ENCODE results near the gene PHRF1. TPM values are rescaled to one million over a fixed set of nuclear protein-coding genes. Genes with fewer than 3 reads are reported as not detected.
A peak's percentile ranks its signal among the peaks of the same experiment; 100 is the strongest.

The PHRF1 gene
- total RNA-seq, 1 experiment from 2014 or later = 45.5 TPM

DNA sequence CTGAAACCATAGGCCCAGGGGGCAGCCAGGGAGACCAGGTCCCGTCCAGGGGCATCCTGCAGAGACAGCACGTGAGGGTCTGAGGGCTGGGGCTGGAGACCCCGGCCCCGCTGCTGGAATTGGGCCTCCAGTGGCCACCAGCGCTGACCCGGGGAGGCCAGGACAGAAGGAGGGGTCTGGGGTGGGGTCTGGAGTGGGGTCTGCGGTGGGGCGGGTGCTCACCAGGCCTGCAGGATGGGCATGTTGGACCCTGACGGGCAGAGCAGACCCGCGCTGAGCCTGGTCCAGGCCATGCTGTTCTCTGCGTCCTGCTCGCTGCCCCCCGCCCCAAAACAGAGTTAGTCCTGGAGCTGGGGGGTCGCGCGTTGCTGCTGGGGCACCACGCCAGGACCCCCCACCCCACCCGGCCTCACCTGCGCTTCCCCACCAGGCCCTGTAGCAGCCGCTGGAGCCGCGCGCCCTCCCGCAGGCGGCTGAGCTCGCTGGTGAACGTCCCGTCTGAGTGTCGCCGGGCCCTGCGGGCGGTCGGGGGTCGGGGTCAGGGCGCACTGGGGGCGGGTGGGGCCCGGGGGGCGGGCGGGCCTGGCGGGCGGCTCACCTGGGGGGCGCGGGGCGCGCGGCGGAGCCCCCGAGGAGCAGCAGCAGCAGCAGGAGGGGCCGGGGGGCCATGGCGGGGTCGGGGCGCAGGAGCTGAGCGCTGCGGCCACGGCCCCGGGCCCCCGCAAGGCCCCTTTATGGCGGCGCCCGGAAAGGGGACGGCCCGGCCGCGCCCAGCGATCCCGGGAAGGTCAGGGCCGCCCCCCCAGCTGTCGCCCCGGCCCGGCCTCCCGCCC, 50.4 kb downstream of the PHRF1 start, which contains the start of gene SCT:
Gene SCT, minus strand, starts transcription at position 707 of the 833 bp plus-strand sequence. Its CDS starts 38 bp downstream, at position 669.
- Histone ChIP-seq H3K27me3 (ENCODE audit: insufficient read depth, low read length) (no peaks in the 10 kb centered on the region), H3K36me3 (ENCODE audit: control insufficient read depth in 1 of 2, insufficient read depth in 2 of 2, low read length in 2 of 2) (no peaks in the 10 kb centered on the region), H4K20me1 (ENCODE audit: insufficient read depth) (no peaks in the 10 kb centered on the region), H3K4me3 (replicated peaks in 1 of 2; ENCODE audit: low read depth in 1 of 2, low read length in 2 of 2) (no peak within 1 kb of the TSS), H2AFZ (ENCODE audit: low read depth, low read length, poor library complexity, severe bottlenecking) (no peak within 1 kb of the TSS), H3K4me1 (ENCODE audit: control insufficient read depth in 1 of 2, insufficient read depth in 2 of 2, low read length in 2 of 2) (peaks cover 0 to 28% of the 10 kb centered on the region in 2 experiments; a peak in 2 of 4 replicates), H3K9me2 (ENCODE audit: insufficient read depth) (no peaks in the 10 kb centered on the region), H3K9me3 (ENCODE audit: control insufficient read depth in 1 of 2, insufficient read depth in 1 of 2, low read depth in 1 of 2, low read length in 2 of 2) (no peaks in the 10 kb centered on the region), H3K9ac (ENCODE audit: low read length) (no peak within 1 kb of the TSS), H3K27ac (ENCODE audit: low read depth, low read length) (no peak within 1 kb of the TSS), H3K4me2 (ENCODE audit: low read length) (peak within 1 kb of the TSS; percentile 21; the same call in 1 of the 2 replicates), H3K79me2 (ENCODE audit: insufficient read depth, low read length) (no peaks in the 10 kb centered on the region)
- no TSS peak for BruUV-seq (replicated peaks)
- DNase-seq (ENCODE audit: low read depth, low spot score) = no peak
- CTCF ChIA-PET = no interaction called here
- RAD21 ChIA-PET (ENCODE audit: low non-redundant PET in 1 of 2, low total read pairs in 2 of 2, uncharacterized antibody in 2 of 2, unreplicated experiment in 2 of 2) = no interaction called here
- POLR2A ChIA-PET = no interaction called here
- intact Hi-C loops (cut with micrococcal nuclease) = no loop called here
- TF ChIP-seq, protein P1, sequence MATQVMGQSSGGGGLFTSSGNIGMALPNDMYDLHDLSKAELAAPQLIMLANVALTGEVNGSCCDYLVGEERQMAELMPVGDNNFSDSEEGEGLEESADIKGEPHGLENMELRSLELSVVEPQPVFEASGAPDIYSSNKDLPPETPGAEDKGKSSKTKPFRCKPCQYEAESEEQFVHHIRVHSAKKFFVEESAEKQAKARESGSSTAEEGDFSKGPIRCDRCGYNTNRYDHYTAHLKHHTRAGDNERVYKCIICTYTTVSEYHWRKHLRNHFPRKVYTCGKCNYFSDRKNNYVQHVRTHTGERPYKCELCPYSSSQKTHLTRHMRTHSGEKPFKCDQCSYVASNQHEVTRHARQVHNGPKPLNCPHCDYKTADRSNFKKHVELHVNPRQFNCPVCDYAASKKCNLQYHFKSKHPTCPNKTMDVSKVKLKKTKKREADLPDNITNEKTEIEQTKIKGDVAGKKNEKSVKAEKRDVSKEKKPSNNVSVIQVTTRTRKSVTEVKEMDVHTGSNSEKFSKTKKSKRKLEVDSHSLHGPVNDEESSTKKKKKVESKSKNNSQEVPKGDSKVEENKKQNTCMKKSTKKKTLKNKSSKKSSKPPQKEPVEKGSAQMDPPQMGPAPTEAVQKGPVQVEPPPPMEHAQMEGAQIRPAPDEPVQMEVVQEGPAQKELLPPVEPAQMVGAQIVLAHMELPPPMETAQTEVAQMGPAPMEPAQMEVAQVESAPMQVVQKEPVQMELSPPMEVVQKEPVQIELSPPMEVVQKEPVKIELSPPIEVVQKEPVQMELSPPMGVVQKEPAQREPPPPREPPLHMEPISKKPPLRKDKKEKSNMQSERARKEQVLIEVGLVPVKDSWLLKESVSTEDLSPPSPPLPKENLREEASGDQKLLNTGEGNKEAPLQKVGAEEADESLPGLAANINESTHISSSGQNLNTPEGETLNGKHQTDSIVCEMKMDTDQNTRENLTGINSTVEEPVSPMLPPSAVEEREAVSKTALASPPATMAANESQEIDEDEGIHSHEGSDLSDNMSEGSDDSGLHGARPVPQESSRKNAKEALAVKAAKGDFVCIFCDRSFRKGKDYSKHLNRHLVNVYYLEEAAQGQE (IDR thresholded peaks at IDR 0.05; ENCODE audit: low read depth) = no peak
- TF ChIP-seq SRF (IDR thresholded peaks at IDR 0.05; ENCODE audit: low read depth) (no peak), CEBPB (IDR thresholded peaks at IDR 0.05; ENCODE audit: low read depth) (no peak), YY1 (IDR thresholded peaks at IDR 0.05; ENCODE audit: extremely low read depth, insufficient replicate concordance, low read depth, low read length) (no peak), ELF1 (IDR thresholded peaks at IDR 0.05; ENCODE audit: borderline replicate concordance, low read depth) (no peak), EZH2 (IDR thresholded peaks at IDR 0.05) (no peak)
- no peak for ATAC-seq

All from HCT116 (cell line).